ENCODE data around the gene RAPGEFL1. TPM values are rescaled to one million over a fixed set of nuclear protein-coding genes. Genes with fewer than 3 reads are reported as not detected.

The RAPGEFL1 gene
- total and polyA plus RNA-seq, 2 donors (not counting 1 experiment from before 2014, with no cell fraction given) = 3.0 to 5.6 TPM

DNA sequence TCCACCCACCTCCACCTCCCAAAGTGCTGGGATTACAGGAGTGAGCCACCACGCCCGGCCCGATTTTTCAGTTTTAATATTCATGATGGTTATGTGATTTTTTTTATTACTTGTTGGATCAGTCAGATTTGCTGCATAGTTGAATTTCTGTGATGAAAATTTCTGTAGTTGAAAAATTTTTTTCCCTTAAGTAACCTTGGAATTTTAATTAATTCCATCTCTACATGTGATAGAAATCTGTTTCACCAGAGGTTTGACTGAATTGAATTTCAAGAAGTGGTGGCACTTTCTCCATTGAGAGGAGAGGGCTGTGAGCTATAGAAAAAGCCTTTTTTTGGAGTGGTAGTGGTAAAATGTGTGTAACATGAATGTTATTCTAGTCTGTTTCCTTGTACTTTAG, 66.5 kb downstream of the RAPGEFL1 start:
- no peak overlapping the region for H3K9ac ChIP-seq (ENCODE audit: low read length)
- H3K4me3 ChIP-seq (ENCODE audit: control extremely low read depth in 1 of 5, extremely low read depth in 1 of 5, insufficient read depth in 1 of 5, low read depth in 2 of 5, low read length in 4 of 5) = no peak overlapping the region
- Mint-ChIP-seq H3K9me3 (ENCODE audit: insufficient read depth) (no peaks in the 10 kb centered on the region), H3K27ac (no peak overlapping the region), H3K4me3 (no peak overlapping the region), H3K4me1 (peaks cover 34% of the 10 kb centered on the region), H3K27me3 (no peaks in the 10 kb centered on the region)
- peaks cover 95% of the 10 kb centered on the region for H3K79me2 ChIP-seq (ENCODE audit: control insufficient read depth, insufficient read depth, low read length)
- H3K36me3 ChIP-seq (replicated peaks in 1 of 2; ENCODE audit: control extremely low read depth in 1 of 2, control insufficient read depth in 1 of 2, extremely low read depth in 1 of 2, insufficient read depth in 2 of 2, low read length in 1 of 2) = peaks cover 2 to 15% of the 10 kb centered on the region in 2 experiments
- no peaks in the 10 kb centered on the region for H3K9me3 ChIP-seq (ENCODE audit: control extremely low read depth in 1 of 3, control insufficient read depth in 2 of 3, insufficient read depth in 1 of 3, low read length in 2 of 3)
- no peak overlapping the region for H3K4me2 ChIP-seq (replicated peaks; ENCODE audit: low read depth, low read length, poor library complexity, severe bottlenecking)
- no peaks in the 10 kb centered on the region for H3K4me1 ChIP-seq (ENCODE audit: control insufficient read depth in 2 of 2, insufficient read depth in 2 of 2, low read length in 2 of 2)
- CTCF ChIA-PET = interaction anchor here (0.7 to 2.4 kb wide), 2 partner anchors 16 to 42 kb away, joined by 3 to 9 read pairs; no protein-coding TSS in a partner anchor
- DNase-seq (no peak), ATAC-seq (ENCODE audit: low read depth) (no peak)
- TF ChIP-seq, protein P1, sequence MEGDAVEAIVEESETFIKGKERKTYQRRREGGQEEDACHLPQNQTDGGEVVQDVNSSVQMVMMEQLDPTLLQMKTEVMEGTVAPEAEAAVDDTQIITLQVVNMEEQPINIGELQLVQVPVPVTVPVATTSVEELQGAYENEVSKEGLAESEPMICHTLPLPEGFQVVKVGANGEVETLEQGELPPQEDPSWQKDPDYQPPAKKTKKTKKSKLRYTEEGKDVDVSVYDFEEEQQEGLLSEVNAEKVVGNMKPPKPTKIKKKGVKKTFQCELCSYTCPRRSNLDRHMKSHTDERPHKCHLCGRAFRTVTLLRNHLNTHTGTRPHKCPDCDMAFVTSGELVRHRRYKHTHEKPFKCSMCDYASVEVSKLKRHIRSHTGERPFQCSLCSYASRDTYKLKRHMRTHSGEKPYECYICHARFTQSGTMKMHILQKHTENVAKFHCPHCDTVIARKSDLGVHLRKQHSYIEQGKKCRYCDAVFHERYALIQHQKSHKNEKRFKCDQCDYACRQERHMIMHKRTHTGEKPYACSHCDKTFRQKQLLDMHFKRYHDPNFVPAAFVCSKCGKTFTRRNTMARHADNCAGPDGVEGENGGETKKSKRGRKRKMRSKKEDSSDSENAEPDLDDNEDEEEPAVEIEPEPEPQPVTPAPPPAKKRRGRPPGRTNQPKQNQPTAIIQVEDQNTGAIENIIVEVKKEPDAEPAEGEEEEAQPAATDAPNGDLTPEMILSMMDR (IDR thresholded peaks at IDR 0.05) = no peak
- TF ChIP-seq EZH2 (IDR thresholded peaks at IDR 0.05; ENCODE audit: borderline replicate concordance, insufficient read depth, low read depth, low read length, poor library complexity, severe bottlenecking) = no peak
- no peak overlapping the region for H3K27ac ChIP-seq (ENCODE audit: low read length in 2 of 2)
- POLR2A ChIA-PET = interaction anchor here (0.6 kb wide), 1 partner anchor 8 kb away, joined by 9 read pairs; no protein-coding TSS in a partner anchor
- H4K20me1 ChIP-seq (ENCODE audit: control insufficient read depth, insufficient read depth, low read length, poor library complexity, severe bottlenecking) = peaks cover 92% of the 10 kb centered on the region
- intact Hi-C loops (cut with micrococcal nuclease) = no loop called here
- no peak overlapping the region for H2AFZ ChIP-seq (ENCODE audit: insufficient read depth, low read depth, low read length, poor library complexity, severe bottlenecking)
- H3K27me3 ChIP-seq (replicated peaks in 1 of 4; ENCODE audit: control extremely low read depth in 1 of 4, control insufficient read depth in 3 of 4, insufficient read depth in 4 of 4, low read length in 3 of 4) = no peaks in the 10 kb centered on the region
- WGBS (ENCODE audit: insufficient coverage) = no CpG with 5 or more reads among the region's 3 CpGs

DNA sequence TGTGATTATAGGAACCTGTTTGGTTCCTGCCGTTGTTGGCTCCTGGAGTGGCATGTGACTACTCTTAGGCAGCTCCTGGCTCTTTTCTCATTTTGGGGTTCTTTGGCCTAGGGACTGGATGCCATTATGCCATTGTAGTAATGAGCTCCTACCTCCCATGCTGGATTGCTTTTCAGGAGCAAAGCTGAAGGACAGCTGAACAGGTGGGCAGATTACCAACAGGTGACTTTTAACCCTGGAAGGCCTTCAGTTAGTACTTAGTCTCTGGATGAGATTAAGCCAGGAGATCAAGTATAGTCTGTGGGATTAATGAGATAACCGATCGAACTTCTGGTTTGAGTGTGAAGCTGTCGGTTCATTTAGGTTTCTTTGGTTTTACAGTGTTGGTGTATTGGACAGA, 67.0 kb downstream of the RAPGEFL1 start:
- WGBS (ENCODE audit: insufficient coverage) = 93% methylated on average over 4 of the region's 4 CpGs
- ATAC-seq (ENCODE audit: low read depth) (no peak), DNase-seq (no peak)
- H3K4me2 ChIP-seq (replicated peaks; ENCODE audit: low read depth, low read length, poor library complexity, severe bottlenecking) = no peak overlapping the region
- H2AFZ ChIP-seq (ENCODE audit: insufficient read depth, low read depth, low read length, poor library complexity, severe bottlenecking) = no peak overlapping the region
- H3K27me3 ChIP-seq (replicated peaks in 1 of 4; ENCODE audit: control extremely low read depth in 1 of 4, control insufficient read depth in 3 of 4, insufficient read depth in 4 of 4, low read length in 3 of 4) = no peaks in the 10 kb centered on the region
- peaks cover 96% of the 10 kb centered on the region for H3K79me2 ChIP-seq (ENCODE audit: control insufficient read depth, insufficient read depth, low read length)
- TF ChIP-seq, protein P1 (IDR thresholded peaks at IDR 0.05) = no peak
- TF ChIP-seq EZH2 (IDR thresholded peaks at IDR 0.05; ENCODE audit: borderline replicate concordance, insufficient read depth, low read depth, low read length, poor library complexity, severe bottlenecking) = no peak
- no peak overlapping the region for H3K27ac Mint-ChIP-seq
- peaks cover 2 to 15% of the 10 kb centered on the region in 2 experiments for H3K36me3 ChIP-seq (replicated peaks in 1 of 2; ENCODE audit: control extremely low read depth in 1 of 2, control insufficient read depth in 1 of 2, extremely low read depth in 1 of 2, insufficient read depth in 2 of 2, low read length in 1 of 2)
- intact Hi-C loops (cut with micrococcal nuclease) = no loop called here
- no peak overlapping the region for H3K27ac ChIP-seq (ENCODE audit: low read length in 2 of 2)
- no peaks in the 10 kb centered on the region for H3K27me3 Mint-ChIP-seq
- no peak overlapping the region for H3K9ac ChIP-seq (ENCODE audit: low read length)
- H3K4me3 ChIP-seq (ENCODE audit: control extremely low read depth in 1 of 5, extremely low read depth in 1 of 5, insufficient read depth in 1 of 5, low read depth in 2 of 5, low read length in 4 of 5) = no peak overlapping the region
- H3K9me3 ChIP-seq (ENCODE audit: control extremely low read depth in 1 of 3, control insufficient read depth in 2 of 3, insufficient read depth in 1 of 3, low read length in 2 of 3) = no peaks in the 10 kb centered on the region
- H3K9me3 Mint-ChIP-seq (ENCODE audit: insufficient read depth) = no peaks in the 10 kb centered on the region
- ChIA-PET CTCF (interaction anchor here (2.4 kb wide), 1 partner anchor 43 kb away, joined by 9 read pairs; no protein-coding TSS in a partner anchor), POLR2A (interaction anchor here (0.6 kb wide), 1 partner anchor 9 kb away, joined by 9 read pairs; no protein-coding TSS in a partner anchor)
- no peak overlapping the region for H3K4me3 Mint-ChIP-seq
- peaks cover 93% of the 10 kb centered on the region for H4K20me1 ChIP-seq (ENCODE audit: control insufficient read depth, insufficient read depth, low read length, poor library complexity, severe bottlenecking)
- H3K4me1 ChIP-seq (ENCODE audit: control insufficient read depth in 2 of 2, insufficient read depth in 2 of 2, low read length in 2 of 2) = no peaks in the 10 kb centered on the region
- H3K4me1 Mint-ChIP-seq = peaks cover 38% of the 10 kb centered on the region
